Activated gamma-delta T cell (primary cell): ENCODE data around the gene SORCS3.

Source experiments
- DNase-seq: peaks from one replicate; lab custom pipeline; 2025; lab: John Stamatoyannopoulos, UW

Gene SORCS3

DNA sequence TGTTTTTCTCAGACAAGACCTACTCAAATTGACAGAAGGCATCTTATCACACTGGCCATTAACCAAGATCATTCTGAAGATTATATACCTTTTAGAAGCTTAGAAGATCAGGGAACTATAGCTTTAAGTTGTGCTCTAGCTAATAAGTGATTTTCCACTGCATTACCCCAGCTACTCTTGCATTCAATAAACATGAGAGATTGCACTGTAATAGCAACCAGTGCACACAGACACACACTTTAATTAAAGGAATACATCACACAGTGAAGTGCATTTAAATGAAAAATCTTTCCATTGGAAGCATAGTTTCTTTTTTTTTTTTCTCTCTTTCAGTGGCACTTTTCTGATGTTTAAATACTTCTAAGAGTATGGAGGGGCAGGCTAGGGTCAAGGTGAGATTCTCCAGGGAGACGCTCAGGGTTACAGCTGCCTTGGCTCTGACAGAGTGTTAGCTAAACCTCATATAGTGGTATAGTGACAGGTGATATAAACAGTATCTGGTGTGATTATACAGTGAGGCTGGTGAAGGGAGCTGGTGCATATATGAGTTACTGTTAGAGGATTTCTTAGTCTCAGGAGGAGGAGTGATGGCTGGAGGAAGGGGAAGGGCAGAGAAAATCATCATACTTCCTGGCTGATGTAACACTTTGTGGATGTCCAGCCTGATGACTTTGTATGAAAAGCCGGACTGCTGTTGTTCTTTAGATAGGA, 369.5 kb downstream of the SORCS3 start:
- DNase-seq, result no peak

DNA sequence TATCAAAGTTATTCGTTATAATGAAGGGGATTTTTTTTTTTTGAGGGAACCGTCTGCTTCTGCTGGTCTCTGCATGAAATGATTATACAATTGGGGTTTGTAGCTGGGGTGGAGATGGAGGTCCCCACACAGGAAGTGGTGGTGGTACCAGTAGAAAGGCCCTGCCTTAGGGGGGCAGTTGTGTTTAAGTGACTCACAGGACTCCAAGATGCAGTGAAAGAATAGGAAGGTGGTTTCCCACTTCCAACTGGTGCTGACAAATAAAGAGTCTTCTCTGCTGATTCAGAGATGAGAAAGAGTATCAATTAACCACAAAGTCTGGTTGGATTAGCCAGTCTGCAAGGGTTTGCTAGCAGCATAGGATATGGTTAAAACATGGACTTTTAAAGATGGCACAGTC, 376.0 kb downstream of the SORCS3 start:
- no peak for DNase-seq

GRCh38 chr10:105017691-105018090, 376.6 kb downstream of the SORCS3 start:
- no peak for DNase-seq

- DNase-seq, result no peak
Observed at GRCh38 chr10:105023211-105024111, 382.4 kb downstream of the SORCS3 start.

GRCh38 chr10:105024184-105024583, 383.1 kb downstream of the SORCS3 start:
- DNase-seq, result no peak

- no peak for DNase-seq
Observed at GRCh38 chr10:105025092-105025491, 384.0 kb downstream of the SORCS3 start.

DNA sequence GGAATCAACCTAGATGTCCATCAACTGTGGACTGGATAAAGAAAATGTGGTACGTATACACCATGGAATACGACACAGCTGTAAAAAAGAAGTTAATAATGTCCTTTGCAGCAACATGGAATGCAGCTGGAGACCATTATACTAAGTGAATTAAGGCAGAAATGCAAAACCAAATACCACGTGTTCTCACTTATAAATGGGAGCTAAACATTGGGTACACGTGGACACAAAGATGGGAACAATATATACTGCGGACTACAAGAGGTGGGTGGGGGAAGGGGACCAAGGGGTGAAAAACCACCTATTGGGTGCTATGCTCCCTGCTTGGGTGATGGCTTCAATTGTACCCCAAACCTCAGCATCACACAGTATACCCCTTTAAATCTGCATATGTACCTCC, 385.5 kb downstream of the SORCS3 start:
- DNase-seq, result no peak

DNA sequence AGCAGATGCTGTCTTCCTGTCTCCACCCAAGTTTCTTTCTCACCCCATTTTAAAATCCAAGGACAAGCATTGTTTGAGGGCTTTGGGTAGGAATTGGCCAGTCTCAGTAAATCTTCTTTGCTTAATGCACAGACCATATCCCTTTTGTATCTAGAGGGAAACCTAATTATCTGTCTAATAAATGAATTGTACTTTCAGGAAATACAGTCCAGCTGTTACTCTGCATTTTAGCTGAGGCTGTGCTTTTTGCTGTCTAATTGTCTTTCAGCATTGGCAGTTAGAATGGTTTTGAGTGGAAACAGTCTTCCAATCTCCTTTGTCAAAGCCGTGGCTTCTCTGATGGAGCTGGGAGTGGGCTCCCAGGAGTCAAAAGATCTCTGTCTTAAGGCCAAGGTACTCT, 388.2 kb downstream of the SORCS3 start:
- no peak for DNase-seq

DNA sequence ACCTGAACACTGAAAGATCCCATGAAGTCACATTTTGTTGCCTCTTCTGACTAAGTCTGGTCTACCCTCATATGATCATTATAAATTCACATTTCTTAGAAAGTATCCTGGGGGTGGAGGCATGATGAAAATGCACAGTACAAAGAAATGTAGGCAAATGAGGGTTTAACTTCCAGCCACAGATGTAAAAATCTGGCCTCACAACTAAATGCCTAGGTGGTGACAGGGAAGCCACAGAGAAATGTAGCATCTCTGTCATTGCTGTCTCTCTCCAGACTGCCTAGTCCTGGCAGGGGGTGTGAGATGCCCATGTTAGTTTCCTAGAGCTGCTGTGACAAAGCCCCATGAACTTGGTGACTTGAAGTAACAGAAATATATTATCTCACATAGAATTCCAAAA, 395.9 kb downstream of the SORCS3 start:
- no peak for DNase-seq

DNA sequence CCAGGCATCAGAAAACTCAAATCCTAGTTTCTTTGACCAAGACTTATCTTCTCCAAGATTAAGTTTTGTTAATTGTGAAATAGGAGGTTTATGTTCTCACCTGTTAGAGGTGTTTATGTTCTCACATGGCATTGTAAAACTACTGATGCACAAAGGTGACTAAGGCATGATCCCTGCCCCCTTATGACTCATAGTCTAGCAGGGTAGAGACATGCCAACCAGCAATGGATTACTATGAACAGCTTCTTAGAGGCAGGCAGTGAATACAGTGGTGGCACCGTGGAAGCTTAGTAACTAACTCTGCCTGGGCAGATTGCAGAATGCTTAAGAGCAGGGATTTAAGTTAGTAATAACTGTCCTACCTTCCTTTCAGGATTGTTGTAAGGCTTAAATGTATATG, 400.9 kb downstream of the SORCS3 start:
- DNase-seq, result no peak

DNA sequence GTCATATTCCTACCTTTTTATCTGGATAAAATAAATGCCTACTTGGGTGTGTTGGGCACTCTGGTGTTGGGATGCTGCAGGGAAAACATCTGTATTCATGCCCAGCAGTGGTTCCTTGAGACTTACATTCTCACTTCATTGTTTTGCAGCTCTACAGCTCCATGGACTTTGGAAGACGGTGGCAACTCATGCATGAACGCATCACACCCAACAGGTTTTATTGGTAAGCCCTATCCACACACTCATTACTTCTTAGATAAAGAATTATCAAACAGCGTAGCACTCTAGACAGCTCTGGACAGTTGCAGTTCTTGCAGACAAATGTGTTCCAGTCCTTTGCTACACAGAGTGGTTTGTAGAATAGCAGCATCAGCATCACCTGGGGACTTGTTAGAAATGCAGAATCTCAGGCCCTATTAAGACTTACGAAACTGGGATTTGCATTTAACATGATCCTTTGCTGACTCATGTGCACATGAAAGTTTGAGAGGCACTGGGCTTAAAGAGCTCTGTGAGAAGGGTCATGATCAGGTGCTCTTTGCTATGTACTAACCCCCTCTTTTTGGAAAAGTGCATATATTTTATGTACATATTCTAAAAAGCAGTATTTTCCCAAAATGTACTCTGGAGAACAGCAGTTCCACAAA, 401.9 kb downstream of the SORCS3 start:
- DNase-seq, result no peak

DNA sequence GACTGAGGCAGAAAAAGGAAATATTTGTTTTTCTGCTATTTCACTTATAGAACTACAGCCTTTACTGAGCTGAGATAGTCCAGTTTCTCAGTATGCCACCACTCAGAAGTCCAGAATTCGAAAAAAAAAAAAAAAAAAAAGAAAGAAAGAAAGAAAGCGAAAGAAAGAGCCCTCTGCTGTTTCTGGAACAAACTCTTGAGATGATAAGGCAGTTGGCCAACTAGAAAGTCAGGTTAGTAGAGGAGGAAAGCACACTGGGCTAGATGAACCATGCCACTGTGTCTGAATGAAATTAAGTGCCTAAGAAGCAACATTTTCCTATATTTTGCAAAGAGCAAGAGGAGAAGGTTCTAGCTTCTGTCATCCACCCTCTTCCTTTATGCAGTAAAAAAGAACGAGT, 403.8 kb downstream of the SORCS3 start:
- no peak for DNase-seq

DNA sequence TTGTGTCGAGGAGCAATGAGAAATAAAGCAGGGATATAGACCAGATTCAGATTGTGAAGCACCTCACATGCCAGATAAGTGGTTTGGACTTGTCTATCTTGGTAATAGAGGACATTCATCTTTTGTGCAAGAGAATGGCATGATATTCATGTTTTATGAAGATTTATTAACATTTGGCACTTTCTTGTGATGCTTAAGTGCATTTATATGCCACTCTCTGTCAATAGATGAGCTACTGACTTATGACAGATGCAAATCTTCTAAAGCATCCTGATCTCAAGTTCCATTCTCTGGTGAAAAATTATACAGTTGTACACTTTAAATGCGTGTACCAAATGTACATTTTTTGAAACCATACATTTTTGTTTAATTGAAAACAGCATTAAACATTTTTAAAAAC, 415.3 kb downstream of the SORCS3 start:
- no peak for DNase-seq

GRCh38 chr10:105062951-105063350, 421.9 kb downstream of the SORCS3 start:
- no peak for DNase-seq

DNA sequence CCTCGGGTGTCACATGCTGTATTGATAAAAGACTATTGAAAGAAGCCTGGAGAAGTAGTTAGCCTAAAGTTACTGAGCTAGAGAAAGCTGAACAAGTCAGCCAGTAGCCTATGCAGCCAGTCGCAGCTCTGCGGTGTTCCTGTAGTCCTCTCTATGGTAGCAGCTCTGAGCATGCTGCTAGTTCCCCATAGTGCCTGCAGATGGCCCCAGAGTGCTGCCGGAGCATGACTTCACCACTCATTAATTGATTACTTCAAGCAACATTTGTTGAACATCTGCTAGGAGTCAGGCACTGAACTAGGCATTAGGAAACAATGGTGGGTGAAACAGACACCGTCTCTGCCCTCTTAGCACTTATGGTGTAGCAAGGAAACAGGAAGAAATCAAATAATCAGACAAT, 422.7 kb downstream of the SORCS3 start:
- no peak for DNase-seq

GRCh38 chr10:105068497-105068896, 427.4 kb downstream of the SORCS3 start:
- no peak for DNase-seq

GRCh38 chr10:105070249-105070648, 429.2 kb downstream of the SORCS3 start:
- no peak for DNase-seq

DNA sequence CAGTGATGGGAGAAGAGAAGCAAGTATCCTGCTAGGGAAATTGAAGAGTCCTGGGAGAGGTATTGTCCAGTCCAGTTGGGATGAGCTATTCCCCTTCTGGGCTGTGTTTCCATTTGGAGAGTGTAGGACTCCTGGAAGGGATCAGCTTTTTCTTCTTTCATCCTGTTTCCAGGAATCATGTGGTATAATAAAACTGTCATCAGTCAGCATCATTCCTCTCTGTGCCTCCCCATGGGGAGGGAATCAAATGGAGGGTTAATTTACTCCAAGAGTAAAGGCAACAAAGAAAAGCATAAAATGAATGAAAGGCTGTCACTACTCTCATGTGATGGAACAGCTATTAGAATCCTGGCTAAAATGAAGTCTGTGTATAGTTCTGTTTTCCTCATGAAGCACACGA, 429.9 kb downstream of the SORCS3 start:
- DNase-seq, result no peak

GRCh38 chr10:105071980-105072379, 430.9 kb downstream of the SORCS3 start:
- DNase-seq, result no peak

DNA sequence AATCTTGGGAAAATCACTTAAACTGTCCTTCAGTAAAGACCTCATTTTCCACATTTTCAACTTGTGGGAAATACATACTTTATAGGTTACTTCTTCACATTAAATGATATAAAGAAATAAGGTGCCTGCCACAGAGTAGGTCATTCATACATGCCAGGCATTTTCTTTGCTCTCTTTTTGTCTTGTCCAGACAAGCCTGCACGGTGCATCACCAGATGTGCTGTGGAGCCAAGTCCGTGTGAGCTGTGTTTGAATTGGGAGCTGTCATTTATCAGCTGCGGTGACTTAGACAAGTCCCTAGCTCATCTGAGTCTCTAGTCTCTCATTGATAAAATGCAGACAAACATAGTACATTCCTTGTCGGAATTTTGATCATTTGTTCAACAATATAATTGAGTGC, 432.9 kb downstream of the SORCS3 start:
- DNase-seq, result no peak

DNA sequence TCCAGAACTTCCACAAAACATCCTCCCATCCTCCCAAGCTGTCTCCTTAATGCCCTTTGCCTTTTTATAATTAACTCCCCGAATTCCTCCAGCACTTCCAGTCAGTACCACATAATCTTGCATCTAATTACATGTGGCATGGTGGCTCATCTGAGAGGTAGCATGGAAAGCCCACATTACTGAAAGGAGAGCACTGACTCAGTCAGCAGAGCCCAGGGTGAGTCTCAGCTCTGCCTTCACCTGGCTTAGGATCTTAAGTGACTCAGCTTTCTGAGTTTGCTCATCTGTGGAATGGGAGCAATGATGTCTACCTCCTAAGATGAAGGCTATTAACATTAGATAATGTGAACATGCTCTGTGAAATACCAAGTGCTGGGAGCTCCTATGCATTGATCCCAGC, 433.9 kb downstream of the SORCS3 start:
- DNase-seq, result no peak

DNA sequence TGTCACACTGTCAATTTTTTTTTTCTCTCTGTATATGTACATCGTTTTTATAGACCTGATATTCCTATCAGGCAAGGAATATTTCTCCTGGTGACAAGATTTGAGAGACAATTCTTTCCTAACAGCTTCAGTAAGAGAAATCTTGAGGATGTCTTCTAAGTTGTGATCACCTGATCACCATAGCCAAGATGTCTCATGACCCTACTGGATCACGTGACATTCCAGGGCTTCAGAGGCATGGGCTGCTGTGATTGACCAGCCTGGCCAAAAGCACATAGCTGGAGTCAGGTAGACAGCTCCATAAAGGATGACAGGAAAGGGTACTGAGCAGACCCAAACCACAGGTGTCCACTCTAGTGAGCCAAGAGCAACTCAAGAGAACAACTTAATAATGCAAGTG, 444.9 kb downstream of the SORCS3 start:
- no peak for DNase-seq

DNA sequence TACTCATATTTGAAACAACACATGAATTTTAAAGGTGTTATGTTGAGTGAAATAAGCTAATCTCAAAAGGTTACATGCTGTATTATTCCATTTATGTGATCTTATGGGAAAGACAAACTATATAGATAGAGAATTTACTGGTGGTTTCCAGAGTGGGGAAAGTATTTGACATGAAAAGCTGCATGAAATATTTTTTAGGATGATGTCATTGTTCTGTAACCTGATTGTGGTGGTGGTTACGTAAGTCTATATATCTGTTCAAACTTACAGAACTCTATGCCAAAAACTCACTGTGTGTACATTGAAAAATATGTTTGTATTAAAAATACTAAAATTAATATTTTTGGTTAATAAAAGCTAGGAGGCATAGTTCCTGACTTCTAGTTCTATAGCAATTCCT, 453.0 kb downstream of the SORCS3 start:
- DNase-seq, result no peak
